NCI-H1092 (cell line): ENCODE results near the gene HPD.
"Not testable (repeated sequence)": the region's sequence is repeated elsewhere in the genome, so short reads cannot be mapped to it uniquely, and the experiment has no call there.

Experiments
- DNase-seq: peaks from one replicate; lab custom pipeline; 2025; lab: John Stamatoyannopoulos, UW

The HPD gene

DNA sequence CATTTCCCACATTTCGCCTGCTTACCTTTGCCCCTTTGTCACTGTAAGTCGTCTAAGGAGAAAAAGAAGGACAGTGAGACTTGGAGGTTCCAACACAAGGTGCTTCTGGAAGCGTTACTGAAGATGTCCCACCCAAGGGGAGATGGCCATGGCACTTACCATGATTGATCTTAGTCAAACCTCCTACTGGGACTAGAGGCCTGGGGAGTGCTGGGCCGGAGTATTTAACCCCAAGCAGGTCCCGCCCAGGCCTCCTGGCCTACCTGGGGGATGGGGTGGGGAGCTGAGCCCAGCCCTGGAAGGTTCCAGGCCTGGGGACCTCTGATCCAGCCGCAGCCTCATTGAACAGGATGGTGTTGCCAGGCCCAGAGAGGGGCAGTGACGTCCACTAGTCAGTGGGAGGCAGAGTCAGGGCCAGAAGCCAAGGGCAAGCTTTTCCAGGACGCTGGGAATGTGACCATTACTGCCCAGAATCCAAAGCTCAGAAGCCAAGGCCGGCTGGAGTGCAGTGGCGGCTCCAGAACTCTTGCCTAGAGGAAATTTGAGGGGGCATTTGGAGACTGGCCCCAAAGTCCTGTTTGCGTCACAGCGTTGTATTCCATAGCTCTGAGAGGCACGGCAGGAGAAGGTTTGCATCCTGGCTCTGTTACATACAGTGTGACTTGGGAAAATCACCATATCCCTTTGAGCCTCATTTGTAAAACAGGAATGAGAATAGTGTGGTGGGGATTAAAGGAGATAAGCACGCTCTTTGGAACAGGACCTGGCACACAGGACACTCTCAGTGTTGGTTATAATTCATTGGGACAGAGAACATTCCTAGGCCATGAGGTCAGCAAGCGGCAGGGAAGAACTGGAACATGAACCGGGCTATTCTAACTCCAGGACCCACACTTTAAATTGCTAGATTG, at the start of gene HPD:
Gene HPD, minus strand, starts transcription at position 198 of the 911 bp plus-strand sequence. Its CDS starts 36 bp downstream, at position 162.
- DNase-seq: no peak

DNA sequence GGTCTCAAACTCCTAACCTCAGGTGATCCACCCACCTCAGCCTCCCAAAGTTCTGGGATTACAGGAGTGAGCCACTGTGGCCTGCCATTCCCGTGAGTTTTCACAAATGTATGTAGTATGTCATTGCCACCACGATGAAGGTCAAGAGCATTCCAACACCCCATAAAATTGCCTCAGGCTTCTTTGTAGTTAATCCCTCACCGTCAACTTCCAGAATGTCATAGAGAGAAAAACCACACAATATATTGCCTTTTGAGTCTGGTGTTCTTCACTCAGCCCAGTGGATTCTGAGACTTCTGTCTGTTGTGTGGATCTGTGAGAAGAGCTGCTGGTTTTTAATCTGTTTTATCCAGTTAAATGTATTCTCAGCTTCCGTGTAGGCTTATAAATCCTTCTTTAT, 47.1 kb upstream of the HPD start:
- DNase-seq: no peak

DNA sequence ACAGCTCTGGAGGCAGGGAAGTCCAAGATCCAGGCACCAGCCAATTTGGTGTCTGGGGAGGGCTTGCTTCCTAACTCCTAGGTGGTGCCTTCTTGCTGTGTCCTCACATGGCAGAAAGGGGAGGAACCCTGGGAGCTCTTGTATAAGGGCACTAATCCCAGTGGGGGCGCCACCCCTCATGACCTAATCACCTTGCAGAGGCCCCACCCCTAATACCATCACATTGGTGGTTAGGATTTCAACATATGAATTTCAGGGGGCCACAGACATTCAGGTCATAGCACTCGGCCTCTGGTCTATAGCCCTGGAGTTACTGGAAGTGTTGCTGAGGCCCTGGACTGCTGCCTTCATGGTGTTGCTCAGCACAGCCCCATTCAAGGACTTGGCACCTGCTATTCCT, 44.5 kb upstream of the HPD start:
- no peak for DNase-seq

DNA sequence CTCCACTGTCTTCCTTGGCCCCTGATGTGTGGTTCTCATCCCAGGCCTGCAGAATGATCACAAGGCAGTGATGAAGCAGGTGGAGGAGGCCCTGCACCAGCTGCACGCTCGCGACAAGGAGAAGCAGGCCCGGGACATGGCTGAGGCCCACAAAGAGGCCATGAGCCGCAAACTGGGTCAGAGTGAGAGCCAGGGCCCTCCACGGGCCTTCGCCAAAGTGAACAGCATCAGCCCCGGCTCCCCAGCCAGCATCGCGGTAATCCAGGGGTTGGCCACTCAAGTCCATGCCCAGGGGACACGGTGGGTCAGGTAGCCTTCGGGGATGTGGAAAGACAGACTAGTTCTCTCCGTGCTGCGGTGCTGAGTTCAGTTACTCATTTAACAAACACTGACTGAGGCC, 40.9 kb upstream of the HPD start:
- no peak for DNase-seq

DNA sequence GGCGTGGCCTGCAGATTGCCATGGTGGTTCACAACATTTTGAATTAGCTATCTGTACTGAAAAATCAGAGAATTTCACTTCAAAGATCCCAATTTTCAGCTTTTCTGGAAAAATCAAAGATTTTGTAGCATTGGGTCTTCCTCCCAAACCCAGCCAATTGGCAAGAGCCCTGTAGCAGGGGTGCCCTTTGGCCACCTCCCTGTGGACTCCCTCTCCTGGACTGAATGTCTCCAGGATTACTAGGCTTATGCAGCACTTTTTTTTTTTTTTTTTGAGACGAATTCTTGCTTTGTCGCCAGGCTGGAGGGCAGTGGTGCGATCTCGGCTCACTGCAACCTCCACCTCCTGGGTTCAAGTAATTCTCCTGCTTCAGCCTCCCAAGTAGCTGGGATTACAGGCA, 39.6 kb upstream of the HPD start:
- no peak for DNase-seq

DNA sequence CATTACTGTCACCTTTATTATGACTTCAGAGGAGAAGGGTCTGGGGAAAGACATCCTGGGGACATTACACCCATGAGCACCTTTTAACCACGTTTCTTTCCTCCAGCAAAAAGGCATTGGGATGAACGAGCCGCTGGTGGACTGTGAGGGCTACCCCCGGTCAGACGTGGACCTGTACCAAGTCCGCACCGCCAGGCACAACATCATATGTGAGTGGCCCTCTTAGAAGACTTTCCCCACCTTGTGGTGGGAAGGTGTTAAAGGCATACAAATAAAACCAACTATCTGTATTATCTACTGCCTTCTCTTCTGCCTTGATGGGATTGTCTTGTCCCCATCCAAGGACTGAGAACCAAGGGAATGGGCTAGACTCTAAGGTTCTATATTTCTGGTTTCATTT, 36.0 kb upstream of the HPD start:
- DNase-seq: no peak

DNA sequence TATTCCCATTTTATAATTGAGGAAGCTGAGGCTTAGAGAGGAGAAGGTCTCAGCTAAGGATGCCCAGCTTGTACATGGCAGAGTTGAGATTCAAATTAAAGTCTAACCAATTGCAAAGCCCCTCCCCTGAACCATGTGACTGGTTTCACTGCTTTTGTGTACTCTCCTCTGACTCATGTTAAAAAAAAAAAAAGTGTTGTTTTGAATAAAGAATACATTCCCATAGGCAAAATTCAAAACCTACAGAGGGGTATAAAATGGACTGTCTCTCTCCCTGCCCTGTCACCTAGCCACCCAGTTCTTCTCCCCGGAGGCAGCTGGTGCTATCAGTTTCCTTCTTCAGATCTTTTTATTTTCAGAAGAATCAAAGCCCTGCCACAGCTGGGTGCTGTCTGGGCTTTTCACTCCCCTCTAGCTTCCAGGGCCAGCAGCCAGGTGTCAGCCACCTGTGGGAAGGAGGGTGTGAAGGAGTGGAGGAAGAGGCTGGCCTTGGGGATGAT, 35.4 kb upstream of the HPD start:
- DNase-seq: no peak

DNA sequence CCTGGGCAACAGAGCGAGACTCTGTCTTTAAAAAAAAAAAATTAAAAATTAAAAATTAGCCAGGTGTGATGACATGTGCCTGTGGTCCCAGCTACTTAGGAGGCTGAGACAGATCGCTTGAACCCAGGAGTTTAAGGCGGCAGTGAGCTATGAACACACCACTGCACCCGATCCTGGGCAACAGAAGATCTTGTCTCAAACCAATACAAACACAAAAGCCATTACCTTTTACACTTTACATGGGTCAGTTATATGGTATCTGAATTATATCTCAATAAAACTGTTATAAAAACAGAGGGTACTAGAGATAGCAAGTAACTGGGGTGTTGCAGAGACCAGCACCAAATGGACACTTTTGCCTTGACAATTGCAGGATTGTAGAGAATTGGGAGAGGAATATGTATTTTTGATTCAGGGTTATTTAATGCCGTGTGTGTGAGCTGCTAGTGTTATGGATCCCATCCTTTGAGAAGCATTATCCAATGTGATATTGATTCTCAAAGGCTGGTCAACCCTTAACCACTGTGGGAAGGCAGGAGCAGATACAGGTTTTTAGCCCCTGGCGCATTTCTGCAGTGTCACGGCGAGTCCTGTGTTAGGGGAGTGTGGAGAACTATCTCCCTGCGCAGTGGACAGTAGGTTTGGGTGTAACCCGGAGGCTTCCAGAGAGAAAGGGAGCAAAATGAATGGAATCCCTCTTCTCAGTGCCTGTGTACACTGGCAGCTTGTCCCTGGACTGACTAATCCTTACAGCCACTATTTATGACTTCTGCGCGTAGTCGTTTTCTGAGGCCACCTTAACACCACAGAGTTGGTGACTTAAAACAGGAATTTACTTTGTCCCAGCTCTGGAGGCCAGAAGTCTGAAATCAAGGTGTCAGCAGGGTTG, 34.3 kb upstream of the HPD start:
- DNase-seq: no peak

DNA sequence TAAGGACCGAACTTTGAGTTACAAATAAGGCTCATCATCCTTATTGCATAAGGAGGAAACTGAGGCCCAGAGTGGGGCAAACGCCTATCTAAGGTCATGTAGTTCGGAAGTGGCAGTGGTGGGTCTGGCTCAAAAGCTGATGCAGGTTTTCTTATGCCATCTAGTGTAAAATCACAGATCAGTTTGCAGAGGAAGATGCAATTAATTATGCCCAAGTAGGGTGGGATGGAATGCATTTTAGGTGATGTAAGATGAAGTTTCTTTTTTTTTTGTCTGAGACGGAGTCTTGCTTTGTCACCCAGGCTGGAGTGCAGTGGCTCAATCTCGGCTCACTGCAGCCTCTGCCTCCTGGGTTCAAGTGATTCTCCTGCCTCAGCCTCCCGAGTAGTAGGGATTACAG, 31.0 kb upstream of the HPD start:
- DNase-seq: not testable (repeated sequence)

DNA sequence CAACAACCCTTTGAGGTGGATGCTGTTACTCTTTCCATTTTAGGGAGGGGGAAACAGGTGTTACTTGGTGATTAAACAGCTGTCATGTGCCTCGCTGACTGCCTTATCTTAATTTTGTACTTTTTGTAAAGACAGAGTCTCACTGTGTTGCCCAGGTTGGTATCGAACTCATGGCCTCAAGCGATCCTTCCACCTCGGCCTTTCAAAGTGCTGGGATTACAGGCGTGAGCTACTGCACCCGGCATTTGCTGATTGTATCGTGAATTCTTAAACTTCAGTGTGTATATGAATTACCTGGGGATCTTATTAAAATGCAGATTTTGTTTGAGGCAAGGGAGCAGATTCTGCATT, 30.6 kb upstream of the HPD start:
- no peak for DNase-seq

DNA sequence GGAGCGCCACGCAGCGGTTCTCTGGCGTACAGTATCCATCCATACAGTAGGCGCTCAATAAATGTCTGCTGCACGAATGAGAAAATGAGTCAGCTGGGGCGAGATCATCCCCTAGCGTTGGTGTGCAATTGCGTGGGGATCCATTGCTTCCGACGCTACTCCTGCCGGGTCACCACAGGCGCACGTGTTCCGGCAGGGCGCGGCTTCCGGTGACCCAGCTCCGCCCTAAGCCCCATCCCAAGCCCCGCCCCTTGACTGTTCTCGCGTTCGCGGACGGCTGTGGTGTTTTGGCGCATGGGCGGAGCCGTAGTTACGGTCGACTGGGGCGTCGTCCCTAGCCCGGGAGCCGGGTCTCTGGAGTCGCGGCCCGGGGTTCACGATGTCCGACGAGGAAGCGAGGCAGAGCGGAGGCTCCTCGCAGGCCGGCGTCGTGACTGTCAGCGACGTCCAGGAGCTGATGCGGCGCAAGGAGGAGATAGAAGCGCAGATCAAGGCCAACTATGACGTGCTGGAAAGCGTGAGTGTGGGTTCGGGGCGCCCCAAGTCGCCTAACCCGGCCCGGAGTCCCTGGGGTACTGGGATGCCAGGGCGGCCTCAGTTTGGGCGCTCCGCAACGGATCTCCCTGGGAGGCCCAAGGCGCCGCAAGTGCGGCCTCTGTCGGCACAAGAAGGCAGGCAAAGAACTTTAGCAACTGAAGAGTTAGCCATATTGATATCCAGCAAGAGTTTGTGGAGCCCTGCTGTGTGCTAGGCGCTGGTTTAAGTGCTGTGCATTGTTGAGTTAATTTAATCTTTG, 30.0 kb upstream of the HPD start, which contains the start of gene PSMD9:
Gene PSMD9, plus strand, starts transcription at position 313 of the 796 bp plus-strand sequence. Its CDS starts 67 bp downstream, at position 380.
- peak; percentile 94 for DNase-seq

DNA sequence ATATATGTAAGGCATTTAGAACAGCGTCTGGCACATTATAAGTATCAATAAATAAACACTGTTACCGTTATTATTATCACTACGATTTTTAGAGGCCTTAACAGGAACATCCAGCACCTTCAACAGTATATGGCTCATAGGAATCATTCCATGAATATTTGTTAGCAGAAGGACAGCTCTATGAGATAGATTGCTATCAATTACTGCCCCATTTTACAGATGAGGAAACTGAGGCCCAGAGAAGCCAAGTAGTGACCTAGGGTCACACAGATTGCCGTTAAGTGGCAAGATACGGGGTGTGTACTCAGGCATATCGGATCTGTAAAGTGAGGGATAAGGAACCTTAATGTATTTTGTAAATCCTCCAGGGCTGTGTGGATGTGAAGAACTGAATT, 29.4 kb upstream of the HPD start:
- no peak for DNase-seq

DNA sequence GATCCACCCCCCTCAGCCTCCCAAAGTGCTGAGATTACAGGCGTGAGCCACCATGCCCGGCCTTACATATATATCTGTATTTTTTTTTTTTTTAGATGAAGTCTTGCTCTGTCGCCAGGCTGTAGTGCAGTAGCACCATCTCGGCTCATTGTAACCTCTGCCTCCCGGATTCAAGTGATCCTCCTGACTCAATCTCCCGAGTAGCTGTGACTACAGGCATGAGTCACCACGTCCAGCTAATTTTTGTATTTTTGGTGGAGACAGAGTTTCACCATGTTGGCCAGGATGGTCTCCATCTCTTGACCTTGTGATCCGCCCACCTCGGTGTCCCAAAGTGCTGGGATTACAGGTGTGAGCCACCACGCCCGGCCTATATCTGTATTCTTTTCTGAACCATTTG, 26.5 kb upstream of the HPD start:
- not testable (repeated sequence) for DNase-seq

DNA sequence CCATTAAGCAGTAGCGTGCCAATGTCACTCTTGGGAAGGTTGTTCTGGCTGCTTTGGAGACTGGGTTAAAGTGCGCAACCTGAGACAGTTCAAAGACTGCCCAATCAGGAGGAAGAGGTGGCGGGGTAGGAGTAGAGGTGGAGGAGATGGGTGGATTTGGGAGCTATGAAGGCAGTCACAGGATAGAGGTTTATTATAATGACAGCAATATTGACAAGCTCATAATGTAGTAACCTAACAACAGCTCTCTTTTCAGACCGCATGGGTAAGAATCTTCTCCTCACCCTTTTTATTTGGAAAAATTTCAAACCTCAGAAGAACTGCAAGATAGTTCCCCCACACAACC, 24.6 kb upstream of the HPD start:
- no peak for DNase-seq

DNA sequence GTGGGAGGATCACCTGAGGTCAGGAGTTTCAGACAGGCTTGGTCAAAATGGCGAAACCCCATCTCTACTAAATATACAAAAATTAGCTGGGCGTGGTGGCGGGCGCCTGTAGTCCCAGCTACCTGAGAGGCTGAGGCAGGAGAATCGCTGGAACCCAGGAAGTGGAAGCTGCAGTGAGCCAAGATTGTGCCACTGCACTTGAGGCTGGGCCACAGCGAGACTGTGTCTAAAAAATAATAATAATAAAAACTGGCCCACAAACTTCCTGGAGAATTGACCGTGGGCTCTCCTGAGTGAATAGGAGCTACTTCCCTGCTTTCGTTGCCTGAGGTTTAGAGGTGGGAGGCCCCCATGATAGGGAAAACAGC, 17.4 kb upstream of the HPD start:
- not testable (repeated sequence) for DNase-seq

DNA sequence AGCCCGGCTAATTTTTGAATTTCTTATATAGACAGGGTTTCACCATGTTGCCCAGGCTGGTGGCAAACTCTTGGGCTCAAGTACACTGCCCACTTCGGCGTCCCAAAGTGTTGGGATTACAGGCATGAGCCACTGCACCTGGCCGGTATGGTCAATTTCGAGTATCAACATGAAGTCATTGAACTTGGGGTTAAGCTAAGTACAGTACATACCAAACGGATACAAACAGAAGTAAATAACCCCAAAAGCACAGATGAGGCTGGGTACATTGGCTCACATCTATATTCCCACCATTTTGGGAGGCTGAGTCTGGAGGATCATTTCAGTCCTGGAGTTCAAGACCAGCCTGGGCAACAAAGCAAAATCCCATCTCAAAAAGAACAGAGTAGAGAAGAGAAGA, 16.9 kb upstream of the HPD start:
- no peak for DNase-seq

DNA sequence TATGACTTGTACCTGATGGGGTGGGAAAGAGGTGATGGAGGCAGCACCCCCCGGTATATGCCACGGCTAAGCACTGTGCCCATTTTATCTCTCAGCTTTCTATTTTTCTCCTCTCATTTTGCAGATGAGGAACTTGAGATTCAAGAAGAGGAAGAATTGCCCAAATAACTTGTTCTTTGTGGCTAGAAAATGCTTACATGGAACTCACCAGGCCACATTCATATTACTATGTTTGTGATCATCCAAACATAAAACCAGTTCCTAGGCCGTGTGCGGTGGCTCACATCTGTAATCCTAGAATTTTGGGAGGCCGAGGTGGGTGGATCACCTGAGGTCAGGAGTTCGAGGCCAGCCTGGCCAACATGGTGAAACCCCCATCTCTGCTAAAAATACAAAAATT, 15.4 kb upstream of the HPD start:
- no peak for DNase-seq

DNA sequence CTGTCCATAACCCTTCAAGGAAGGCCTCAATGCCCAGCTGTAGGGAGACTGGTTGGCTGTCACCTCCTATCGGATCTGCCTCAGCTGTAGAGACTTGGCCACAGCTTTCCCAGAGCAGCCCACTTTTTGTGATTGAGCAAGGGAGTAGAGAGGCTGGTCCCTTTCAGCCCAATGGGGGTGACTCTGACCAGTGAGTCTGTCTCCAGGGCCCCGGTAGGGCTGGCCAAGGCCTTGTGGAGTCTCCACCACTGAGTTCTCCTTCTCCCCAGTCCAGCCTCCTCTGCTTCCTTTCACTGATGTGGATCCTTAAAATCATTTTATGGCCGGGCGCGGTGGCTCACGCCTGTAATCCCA, 14.5 kb upstream of the HPD start:
- DNase-seq: no peak

DNA sequence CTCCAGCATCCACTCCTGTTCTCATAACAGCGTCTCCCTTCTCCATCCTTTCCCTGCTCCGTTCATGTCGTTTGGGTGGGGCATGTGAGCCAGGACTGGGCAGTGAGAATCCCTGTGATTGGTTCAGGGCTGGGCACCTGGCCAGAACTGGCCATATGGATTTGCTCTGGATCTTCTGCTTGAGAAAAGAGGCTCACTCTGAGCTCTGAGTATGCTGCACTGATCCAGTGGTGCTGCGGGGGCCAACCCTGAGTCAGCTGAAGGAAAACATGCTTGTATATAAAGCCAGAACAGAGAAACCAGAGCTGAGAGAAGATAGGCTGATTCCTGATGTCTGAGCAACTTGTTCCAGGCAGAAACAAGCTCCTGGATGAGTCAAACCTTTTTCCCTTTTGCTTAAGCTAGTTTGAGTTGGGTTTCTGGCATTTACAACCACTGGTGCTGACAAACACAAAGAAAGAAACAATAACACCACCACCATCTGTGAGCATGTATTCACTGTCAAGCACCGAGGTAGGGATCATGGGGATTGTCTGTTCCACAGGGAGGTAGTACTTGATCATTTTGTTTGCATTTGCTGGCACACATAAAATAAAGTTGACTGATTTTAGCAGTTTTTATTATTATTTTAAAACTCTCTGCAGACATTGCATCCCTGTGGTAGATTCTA, 14.0 kb upstream of the HPD start:
- DNase-seq: no peak

DNA sequence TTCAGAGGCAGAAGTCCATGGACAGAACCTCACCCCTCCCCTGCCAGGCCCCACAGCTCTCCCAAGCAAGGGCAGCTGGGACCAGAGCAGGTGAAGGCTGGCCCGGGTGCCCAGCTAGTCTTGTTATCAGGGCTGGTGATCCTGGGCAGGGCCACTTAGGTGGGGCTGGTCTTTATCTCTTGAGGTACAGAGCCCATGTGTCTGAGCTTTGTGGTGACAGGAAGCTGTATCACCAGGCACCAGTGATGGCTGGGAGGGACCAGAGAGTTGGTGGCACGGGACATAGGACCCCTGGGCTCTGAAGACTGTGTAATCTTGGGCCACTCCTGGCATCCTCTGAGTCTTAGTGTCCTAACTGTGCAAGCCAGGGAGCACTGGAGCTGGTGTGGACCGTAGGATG, 12.8 kb upstream of the HPD start:
- DNase-seq: no peak

DNA sequence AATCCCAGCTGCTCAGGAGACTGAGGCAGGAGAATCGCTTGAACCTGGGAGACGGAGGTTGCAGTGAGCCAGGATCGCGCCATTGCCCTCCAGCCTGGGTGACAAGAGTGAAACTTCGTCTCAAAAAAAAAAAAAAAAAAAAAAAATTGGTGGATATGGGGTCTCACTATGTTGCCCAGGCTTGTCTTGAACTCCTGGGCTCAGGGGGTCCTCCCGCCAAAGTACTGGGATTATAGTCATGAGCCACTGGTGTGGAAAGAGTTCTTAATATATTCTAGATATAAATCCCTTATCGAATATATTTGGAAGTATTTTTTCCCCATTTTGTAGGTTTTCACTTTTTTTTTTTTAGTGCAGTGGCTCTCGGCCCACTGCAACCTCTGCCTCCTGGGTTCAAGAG, 10.6 kb upstream of the HPD start:
- DNase-seq: not testable (repeated sequence)

DNA sequence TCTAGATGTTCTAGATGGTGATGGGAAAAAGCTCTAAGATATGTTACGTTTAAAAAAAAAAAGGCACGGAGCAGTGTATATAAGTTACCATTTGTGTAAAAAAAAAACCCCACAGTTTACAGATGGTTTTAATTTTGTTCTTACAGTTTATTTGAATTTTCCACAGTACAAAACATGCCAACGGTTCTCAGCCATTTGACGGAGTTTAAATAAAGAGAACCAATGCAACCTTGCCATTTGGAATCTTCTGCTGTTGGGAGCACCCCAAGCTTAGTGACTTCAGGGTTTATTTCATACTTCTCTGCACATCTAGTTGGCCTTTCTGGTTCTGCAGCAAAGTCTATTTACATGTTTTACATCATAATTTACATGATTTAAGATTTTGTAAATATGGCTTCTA, 7.7 kb upstream of the HPD start:
- DNase-seq: no peak
